CD4-positive, alpha-beta memory T cell (primary cell): ENCODE measurements around the gene FAM50B. TPM values are rescaled to one million over a fixed set of nuclear protein-coding genes. Genes with fewer than 3 reads are reported as not detected.

Source experiments
- CTCF ChIA-PET: fragments of 350-600 bp; sonication (Branson Sonifier 250); formaldehyde crosslinking; loops from one replicate; lab custom pipeline; 2021; ENCODE audit warnings: inconsistent platforms; ENCODE audit not compliant: partially characterized antibody; lab: Charles Lee
- POLR2A ChIA-PET: fragments of 350-600 bp; sonication (Branson Sonifier 250); formaldehyde crosslinking; loops from one replicate; lab custom pipeline; 2021; ENCODE audit not compliant: partially characterized antibody; lab: Charles Lee
- DNase-seq, 5 donors: peaks; one replicate each; pipeline versions ENCODE4 v3.0.0 to v3.0.0-alpha.2; 2020 to 2022; ENCODE audit warnings: mixed read lengths in 1 of 5
- H3K27ac ChIP-seq: one replicate; pipeline ENCODE4 v1.7.0; 2013; ENCODE audit warnings: low read depth, low read length
- H3K27me3 ChIP-seq: 2 replicates; pipeline ENCODE4 v1.7.0; 2013; ENCODE audit warnings: mild to moderate bottlenecking, low read length, moderate library complexity; ENCODE audit not compliant: insufficient read depth
- H3K36me3 ChIP-seq: 2 replicates; pipeline ENCODE4 v1.7.0; 2013; ENCODE audit warnings: mild to moderate bottlenecking, low read length, moderate library complexity; ENCODE audit not compliant: insufficient read depth
- H3K4me1 ChIP-seq: 2 replicates; pipeline ENCODE4 v1.7.0; 2013; ENCODE audit warnings: mild to moderate bottlenecking, low read length, moderate library complexity; ENCODE audit not compliant: insufficient read depth
- H3K4me3 ChIP-seq, 2 donors: one replicate each; pipeline ENCODE4 v1.7.0; 2013; ENCODE audit warnings: low read length in 2 of 2, mild to moderate bottlenecking in 1 of 2
- H3K9me3 ChIP-seq, 2 donors: one replicate each; pipeline ENCODE4 v1.7.0; 2013; ENCODE audit warnings: low read length in 2 of 2, control low read depth in 1 of 2; ENCODE audit not compliant: control insufficient read depth in 1 of 2
- H3K27ac Mint-ChIP-seq, 7 donors: one replicate each; pipeline ENCODE4 v1.8.0; 2020 to 2021; ENCODE audit warnings: mixed read lengths in 7 of 7, mild to moderate bottlenecking in 6 of 7, inconsistent platforms in 3 of 7, moderate library complexity in 3 of 7
- H3K27me3 Mint-ChIP-seq, 2 donors: one replicate each; pipeline ENCODE4 v1.8.0; 2020 to 2021; ENCODE audit warnings: mixed read lengths in 2 of 2
- H3K36me3 Mint-ChIP-seq, 2 donors: one replicate each; pipeline ENCODE4 v1.8.0; 2020 to 2021; ENCODE audit warnings: mixed read lengths in 2 of 2, inconsistent platforms in 1 of 2, mild to moderate bottlenecking in 1 of 2
- H3K4me1 Mint-ChIP-seq, 4 donors: one replicate each; pipeline ENCODE4 v1.8.0; 2020 to 2021; ENCODE audit warnings: mixed read lengths in 4 of 4, mild to moderate bottlenecking in 1 of 4
- H3K4me3 Mint-ChIP-seq, 8 donors: one replicate each; pipeline ENCODE4 v1.8.0; 2020 to 2021; ENCODE audit warnings: mixed read lengths in 8 of 8, mild to moderate bottlenecking in 7 of 8, moderate library complexity in 6 of 8, inconsistent platforms in 3 of 8
- H3K9me3 Mint-ChIP-seq, 8 donors: one replicate each; pipeline ENCODE4 v1.8.0; 2020 to 2021; ENCODE audit warnings: mixed read lengths in 8 of 8, mild to moderate bottlenecking in 5 of 8, inconsistent platforms in 3 of 8, moderate library complexity in 1 of 8
- intact Hi-C: fragments of 100-400 bp; cut with micrococcal nuclease; formaldehyde crosslinking; loops from one replicate; pipeline ENCODE4 v1.15.1; 2023
- polyA plus RNA-seq, 2 donors: library from polyadenylated mRNA; unstranded; fragments of 300-500 nt; fragmentation: Illumina TruSeq; gene quantifications; one replicate each; pipeline ENCODE4 v1.2.3, GENCODE V29; 2021
- total RNA-seq, 2 experiments: library from RNA; stranded (reverse); gene quantifications; one replicate each; pipeline ENCODE4 v1.2.3, GENCODE V29; 2021

The FAM50B gene
- total RNA-seq (10 to 100 TPM; 15.0 to 15.4 TPM), polyA plus RNA-seq (10 to 100 TPM in 1 of 2 donors, 1 to 10 TPM in 1; 4.5 to 19.4 TPM)

- Histone ChIP-seq H3K27ac (peak within 1 kb of the TSS; percentile 45), H3K4me3 (peak within 1 kb of the TSS in 1 of 2 donors; percentile 63), H3K4me1 (peaks cover 34% of the 10 kb centered on the region), H3K36me3 (no peaks in the 10 kb centered on the region), H3K27me3 (no peaks in the 10 kb centered on the region), H3K9me3 (no peaks in the 10 kb centered on the region)
- POLR2A ChIA-PET = interaction anchor here (0.6 to 4.1 kb wide), 18 partner anchors 8 to 859 kb away, joined by 3 to 34 read pairs (median 6); partner anchors contain the start of gene PSMG4
- CTCF ChIA-PET = interaction anchor here (0.7 to 7.7 kb wide), 45 partner anchors 8 to 859 kb away, joined by 3 to 72 read pairs (median 4); partner anchors contain the start of gene PSMG4
- peak within 1 kb of the TSS; percentile 79 to 87 (median 85) for H3K4me3 Mint-ChIP-seq
- peaks cover 0 to 3% (median 0%) of the 10 kb centered on the region in 8 donors for H3K9me3 Mint-ChIP-seq
- H3K27me3 Mint-ChIP-seq = no peaks in the 10 kb centered on the region
- peaks cover 21 to 46% (median 29%) of the 10 kb centered on the region in 4 donors for H3K4me1 Mint-ChIP-seq
- peak within 1 kb of the TSS; percentile 66 to 96 (median 92) for H3K27ac Mint-ChIP-seq
- intact Hi-C loops = loop anchor here (1.0 to 10.0 kb wide), 11 partner anchors 38 to 1087 kb away; partner anchors contain the start of genes ECI2, PXDC1 and SLC22A23
- DNase-seq = peak; percentile 90 to 92 (median 91)
- H3K36me3 Mint-ChIP-seq = peaks cover 5 to 8% of the 10 kb centered on the region in 2 donors
Measured at GRCh38 chr6:3848925-3849605, at the start of gene FAM50B. TSS of gene FAM50B (plus strand) at chr6:3849373. CDS start at chr6:3849812, 439 bp downstream.

GRCh38 chr6:3799719-3800118 lies 49.5 kb upstream of the FAM50B start:
- Histone ChIP-seq H3K36me3 (no peaks in the 10 kb centered on the region), H3K9me3 (no peaks in the 10 kb centered on the region), H3K27me3 (no peaks in the 10 kb centered on the region), H3K4me3 (no peak overlapping the region), H3K4me1 (no peaks in the 10 kb centered on the region), H3K27ac (no peak overlapping the region)
- Mint-ChIP-seq H3K4me1 (peaks cover 0 to 5% (median 1%) of the 10 kb centered on the region in 4 donors), H3K4me3 (no peak overlapping the region), H3K27ac (no peak overlapping the region), H3K9me3 (no peaks in the 10 kb centered on the region), H3K36me3 (no peaks in the 10 kb centered on the region), H3K27me3 (no peaks in the 10 kb centered on the region)
- no peak for DNase-seq
- POLR2A ChIA-PET = no interaction called here
- CTCF ChIA-PET = interaction anchor here (0.8 to 1.6 kb wide), 2 partner anchors 11 to 133 kb away, joined by 3 read pairs; no protein-coding TSS in a partner anchor
- intact Hi-C loops = no loop called here

GRCh38 chr6:3800850-3801591 lies 48.2 kb upstream of the FAM50B start:
- ChIA-PET POLR2A (no interaction called here), CTCF (interaction anchor here (0.6 to 1.6 kb wide), 3 partner anchors 10 to 27 kb away, joined by 3 to 4 read pairs (median 3); no protein-coding TSS in a partner anchor)
- no peaks in the 10 kb centered on the region for H3K36me3 Mint-ChIP-seq
- H3K9me3 ChIP-seq = no peaks in the 10 kb centered on the region
- no peaks in the 10 kb centered on the region for H3K36me3 ChIP-seq
- DNase-seq = no peak
- H3K27me3 Mint-ChIP-seq = peaks cover 0 to 1% of the 10 kb centered on the region in 2 donors
- H3K27me3 ChIP-seq = no peaks in the 10 kb centered on the region
- intact Hi-C loops = no loop called here
- peaks cover 0 to 2% (median 0%) of the 10 kb centered on the region in 8 donors for H3K9me3 Mint-ChIP-seq
- H3K4me3 ChIP-seq = no peak overlapping the region
- no peak overlapping the region for H3K27ac ChIP-seq
- no peak overlapping the region for H3K4me3 Mint-ChIP-seq
- no peak overlapping the region for H3K27ac Mint-ChIP-seq
- peaks cover 0 to 5% (median 1%) of the 10 kb centered on the region in 4 donors for H3K4me1 Mint-ChIP-seq
- H3K4me1 ChIP-seq = no peaks in the 10 kb centered on the region

DNA sequence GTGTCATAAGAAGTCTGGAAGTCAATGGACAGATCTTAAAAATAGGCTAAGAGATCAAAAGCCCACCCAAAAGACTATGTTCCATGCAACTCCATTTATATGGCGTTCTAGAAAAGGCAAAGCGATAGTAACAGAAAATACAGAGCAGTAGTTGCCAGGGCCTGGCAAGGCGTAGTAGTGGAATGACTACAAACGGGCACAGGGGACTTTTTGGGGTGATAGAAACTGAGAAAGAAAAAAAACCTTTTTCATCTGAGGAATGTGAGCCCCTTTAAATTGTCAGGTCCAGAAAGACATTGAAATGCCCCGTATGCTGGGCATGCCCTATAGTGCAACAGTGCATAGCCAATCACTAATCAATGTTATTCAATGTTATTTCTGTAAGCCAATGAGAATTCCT lies 47.2 kb upstream of the FAM50B start:
- Mint-ChIP-seq H3K27ac (no peak overlapping the region), H3K36me3 (no peaks in the 10 kb centered on the region), H3K4me3 (no peak overlapping the region), H3K4me1 (peaks cover 0 to 5% (median 1%) of the 10 kb centered on the region in 4 donors), H3K9me3 (peaks cover 0 to 2% (median 0%) of the 10 kb centered on the region in 8 donors), H3K27me3 (peaks cover 1 to 2% of the 10 kb centered on the region in 2 donors)
- DNase-seq = no peak
- H3K36me3 ChIP-seq = no peaks in the 10 kb centered on the region
- no peak overlapping the region for H3K4me3 ChIP-seq
- ChIA-PET POLR2A (no interaction called here), CTCF (no interaction called here)
- intact Hi-C loops = no loop called here
- no peaks in the 10 kb centered on the region for H3K9me3 ChIP-seq
- H3K27ac ChIP-seq = no peak overlapping the region
- no peaks in the 10 kb centered on the region for H3K27me3 ChIP-seq
- no peaks in the 10 kb centered on the region for H3K4me1 ChIP-seq

- Mint-ChIP-seq H3K9me3 (peaks cover 0 to 2% (median 0%) of the 10 kb centered on the region in 8 donors), H3K4me3 (peak overlapping the region in 1 of 8 donors; percentile 52), H3K27ac (peak overlapping the region in 1 of 7 donors; percentile 83), H3K27me3 (peaks cover 1 to 2% of the 10 kb centered on the region in 2 donors), H3K4me1 (peaks cover 0 to 5% (median 1%) of the 10 kb centered on the region in 4 donors), H3K36me3 (no peaks in the 10 kb centered on the region)
- no peak overlapping the region for H3K27ac ChIP-seq
- H3K4me1 ChIP-seq = no peaks in the 10 kb centered on the region
- H3K9me3 ChIP-seq = no peaks in the 10 kb centered on the region
- H3K36me3 ChIP-seq = no peaks in the 10 kb centered on the region
- intact Hi-C loops = no loop called here
- no peaks in the 10 kb centered on the region for H3K27me3 ChIP-seq
- CTCF ChIA-PET = interaction anchor here (0.6 kb wide), 1 partner anchor 15 kb away, joined by 3 read pairs; no protein-coding TSS in a partner anchor
- POLR2A ChIA-PET = no interaction called here
- no peak overlapping the region for H3K4me3 ChIP-seq
- no peak for DNase-seq
Measured at GRCh38 chr6:3803627-3804468, 45.3 kb upstream of the FAM50B start.

- intact Hi-C loops = no loop called here
- Mint-ChIP-seq H3K4me1 (peaks cover 0 to 5% (median 1%) of the 10 kb centered on the region in 4 donors), H3K9me3 (peaks cover 0 to 2% (median 0%) of the 10 kb centered on the region in 8 donors), H3K36me3 (no peaks in the 10 kb centered on the region), H3K27me3 (peaks cover 1 to 2% of the 10 kb centered on the region in 2 donors), H3K4me3 (no peak overlapping the region), H3K27ac (no peak overlapping the region)
- H3K27ac ChIP-seq = no peak overlapping the region
- no peaks in the 10 kb centered on the region for H3K9me3 ChIP-seq
- ChIA-PET CTCF (interaction anchor here (0.6 kb wide), 1 partner anchor 14 kb away, joined by 3 read pairs; no protein-coding TSS in a partner anchor), POLR2A (no interaction called here)
- no peak overlapping the region for H3K4me3 ChIP-seq
- DNase-seq = no peak
- no peaks in the 10 kb centered on the region for H3K4me1 ChIP-seq
- H3K36me3 ChIP-seq = no peaks in the 10 kb centered on the region
- no peaks in the 10 kb centered on the region for H3K27me3 ChIP-seq
Measured at GRCh38 chr6:3804964-3805363, 44.2 kb upstream of the FAM50B start.
